Measurements from ENCODE around the gene SLC36A3.
"Not testable (repeated sequence)": the region's sequence is repeated elsewhere in the genome, so short reads cannot be mapped to it uniquely, and the experiment has no call there.

Gene SLC36A3

GRCh38 chr5:151239237-151239861 is 64.2 kb downstream of the SLC36A3 start:
- DNase-seq = peak in 40 of 58 donors; percentile 4 to 72 (median 32)

DNA sequence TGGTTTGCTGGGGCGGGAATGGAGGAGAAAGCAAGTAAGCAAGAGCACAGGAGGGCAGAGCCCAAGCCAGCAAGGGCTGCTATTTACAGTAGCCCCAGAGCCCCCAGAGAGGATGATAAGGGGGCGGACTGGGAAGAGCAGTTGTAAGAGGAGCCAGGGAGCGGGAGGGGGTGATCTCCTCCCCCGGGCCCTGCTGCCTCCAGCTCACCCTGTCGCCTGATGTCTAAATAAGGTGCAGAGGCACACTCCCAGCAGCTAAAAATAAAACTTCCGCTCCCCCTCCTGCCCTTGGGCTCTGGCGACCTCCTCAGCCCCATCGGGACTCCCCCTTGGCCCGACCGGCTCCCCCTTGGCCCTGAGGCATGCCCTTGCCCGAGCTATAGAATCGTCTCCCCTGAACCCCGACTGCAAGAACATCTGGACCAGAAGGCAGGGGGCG is 65.2 kb downstream of the SLC36A3 start:
- DNase-seq = no peak

GRCh38 chr5:151237685-151238084 is 65.9 kb downstream of the SLC36A3 start:
- DNase-seq = no peak

DNA sequence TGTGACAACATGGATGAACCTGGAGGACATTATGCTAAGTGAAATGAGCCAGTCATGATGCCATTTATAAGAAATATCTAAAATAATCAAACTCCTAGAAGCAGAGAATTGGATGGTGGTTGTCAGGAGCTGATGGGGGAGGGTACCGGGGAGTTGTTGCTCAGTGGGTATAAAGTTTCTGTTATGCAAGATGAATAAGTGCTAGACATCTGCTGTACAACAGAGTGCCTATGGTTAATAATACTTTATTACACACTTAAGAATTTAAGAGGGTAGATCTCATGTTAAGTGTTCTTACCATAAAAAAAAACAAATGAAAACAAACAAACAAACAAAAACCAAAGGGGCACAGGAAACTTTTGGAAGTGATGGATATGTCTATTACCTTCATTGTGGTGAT is 66.7 kb downstream of the SLC36A3 start:
- no peak for DNase-seq

DNA sequence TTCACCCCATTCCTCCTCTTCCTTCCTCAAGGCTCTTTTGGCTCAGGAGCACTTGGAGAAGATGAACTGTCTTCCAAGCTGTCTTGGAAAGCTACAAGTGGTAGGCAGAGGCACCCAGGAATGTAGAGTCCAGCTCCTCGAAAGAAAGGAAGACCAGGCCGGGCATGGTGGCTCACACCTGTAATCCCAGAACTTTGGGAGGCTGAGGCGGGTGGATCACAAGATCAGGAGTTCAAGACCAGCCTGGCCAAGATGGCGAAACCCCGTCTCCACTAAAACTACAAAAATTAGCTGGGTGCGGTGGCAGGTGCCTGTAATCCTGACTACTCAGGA is 68.4 kb downstream of the SLC36A3 start:
- not testable (repeated sequence) for DNase-seq

- no peak for DNase-seq
Measured at GRCh38 chr5:151234476-151235238, 68.9 kb downstream of the SLC36A3 start.

- DNase-seq = no peak
Measured at GRCh38 chr5:151233616-151234085, 69.9 kb downstream of the SLC36A3 start.

DNA sequence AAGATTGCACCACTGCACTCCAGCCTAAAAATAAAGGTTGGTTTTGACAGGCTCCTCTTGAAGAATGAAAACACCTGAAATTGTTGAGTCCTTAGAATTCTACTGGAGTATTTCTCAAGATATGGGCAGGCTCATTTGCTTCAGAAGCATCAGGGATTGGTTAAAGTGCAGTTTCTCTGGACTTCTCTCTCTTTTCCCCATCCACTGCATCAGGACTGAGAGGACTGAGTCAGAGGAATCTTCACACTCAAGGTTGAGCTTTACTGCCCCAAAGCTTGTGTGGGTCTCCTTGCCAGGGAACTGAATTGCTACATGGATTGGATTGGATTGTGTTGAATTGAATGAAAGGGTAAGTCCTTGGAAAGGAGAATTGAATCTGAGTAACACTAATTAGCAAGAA is 72.2 kb downstream of the SLC36A3 start:
- no peak for DNase-seq

DNA sequence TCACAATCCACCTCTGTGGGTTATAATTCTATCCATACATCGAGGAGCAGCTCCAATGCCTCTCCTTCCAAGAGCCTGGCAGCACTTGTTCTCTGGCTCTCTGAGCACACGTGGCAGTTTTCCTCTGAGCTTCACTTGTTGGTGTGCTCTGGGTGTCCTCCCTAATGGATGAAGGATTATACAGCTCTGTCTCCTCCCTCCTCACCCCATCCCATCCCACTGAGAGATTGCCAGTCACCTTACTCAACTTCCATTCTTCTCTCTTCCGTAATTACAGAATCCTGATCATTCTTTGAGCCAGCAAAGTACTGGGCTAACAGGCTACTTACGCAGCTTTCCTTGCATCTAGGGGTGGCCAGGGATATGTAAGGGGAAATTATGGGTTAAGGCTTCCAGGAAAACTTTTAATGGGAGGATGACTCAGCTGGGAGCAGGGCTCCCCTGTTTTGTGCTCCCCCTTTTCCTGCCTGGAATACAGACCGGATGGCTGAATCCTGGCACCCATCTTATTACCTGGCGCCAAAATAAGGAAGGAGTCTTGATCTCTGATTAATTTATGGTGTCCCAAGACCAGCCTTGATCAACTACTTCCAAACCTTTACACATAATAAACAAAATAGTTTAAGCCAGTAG is 73.4 kb downstream of the SLC36A3 start:
- no peak for DNase-seq

- no peak for DNase-seq
Measured at GRCh38 chr5:151228986-151229385, 74.6 kb downstream of the SLC36A3 start.

- DNase-seq = no peak
Measured at GRCh38 chr5:151227918-151228447, 75.6 kb downstream of the SLC36A3 start.
